ENCODE results near the gene SCN3B. TPM values are rescaled to one million over a fixed set of nuclear protein-coding genes. Genes with fewer than 3 reads are reported as not detected.

The SCN3B gene
- total RNA-seq, 2 experiments from 2014 or later: not detected

DNA sequence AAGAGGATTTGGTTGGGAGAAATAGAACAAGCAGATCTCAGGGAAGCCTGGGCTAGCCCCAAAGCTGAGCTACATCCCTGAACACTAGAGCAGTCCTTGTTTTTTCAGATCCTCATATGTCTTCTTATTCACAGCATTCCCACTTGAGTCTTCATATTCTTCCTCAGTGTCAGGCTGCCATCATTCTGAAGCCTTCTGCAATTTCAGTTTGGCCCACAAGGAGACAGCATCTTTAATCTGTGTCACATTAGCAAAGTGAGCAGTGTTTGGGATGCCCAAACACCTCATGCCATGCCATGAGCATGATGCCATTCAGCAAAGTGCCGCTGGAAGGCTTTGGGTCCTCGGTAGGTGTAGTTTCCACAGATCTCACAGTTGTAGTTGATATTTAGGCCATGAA lies 56.6 kb downstream of the SCN3B start:
- H3K36me3 ChIP-seq (ENCODE audit: insufficient read depth, low read length): no peaks in the 10 kb centered on the region
- H3K9me3 ChIP-seq (ENCODE audit: low read length): no peaks in the 10 kb centered on the region
- DNase-seq (ENCODE audit: low spot score): no peak
- H3K4me1 ChIP-seq (ENCODE audit: insufficient read depth, low read length, poor library complexity, severe bottlenecking): no peaks in the 10 kb centered on the region
- no peak overlapping the region for H3K4me3 ChIP-seq (ENCODE audit: low read depth, low read length, poor library complexity, severe bottlenecking)
- CTCF ChIA-PET (ENCODE audit: unreplicated experiment): no interaction called here
- no peaks in the 10 kb centered on the region for H3K79me2 ChIP-seq (ENCODE audit: insufficient read depth, low read depth, low read length)
- no peak overlapping the region for H3K4me2 ChIP-seq (ENCODE audit: low read length)
- intact Hi-C loops (cut with micrococcal nuclease; ENCODE audit: unreplicated experiment): no loop called here
- POLR2A ChIA-PET: no interaction called here
- no peak overlapping the region for H3K27ac ChIP-seq (ENCODE audit: low read depth, low read length, poor library complexity, severe bottlenecking)
- H3K9me2 ChIP-seq (ENCODE audit: insufficient read depth, low read length): no peaks in the 10 kb centered on the region
- no peaks in the 10 kb centered on the region for H4K20me1 ChIP-seq (ENCODE audit: insufficient read depth, low read length)
- TF ChIP-seq, protein P1, sequence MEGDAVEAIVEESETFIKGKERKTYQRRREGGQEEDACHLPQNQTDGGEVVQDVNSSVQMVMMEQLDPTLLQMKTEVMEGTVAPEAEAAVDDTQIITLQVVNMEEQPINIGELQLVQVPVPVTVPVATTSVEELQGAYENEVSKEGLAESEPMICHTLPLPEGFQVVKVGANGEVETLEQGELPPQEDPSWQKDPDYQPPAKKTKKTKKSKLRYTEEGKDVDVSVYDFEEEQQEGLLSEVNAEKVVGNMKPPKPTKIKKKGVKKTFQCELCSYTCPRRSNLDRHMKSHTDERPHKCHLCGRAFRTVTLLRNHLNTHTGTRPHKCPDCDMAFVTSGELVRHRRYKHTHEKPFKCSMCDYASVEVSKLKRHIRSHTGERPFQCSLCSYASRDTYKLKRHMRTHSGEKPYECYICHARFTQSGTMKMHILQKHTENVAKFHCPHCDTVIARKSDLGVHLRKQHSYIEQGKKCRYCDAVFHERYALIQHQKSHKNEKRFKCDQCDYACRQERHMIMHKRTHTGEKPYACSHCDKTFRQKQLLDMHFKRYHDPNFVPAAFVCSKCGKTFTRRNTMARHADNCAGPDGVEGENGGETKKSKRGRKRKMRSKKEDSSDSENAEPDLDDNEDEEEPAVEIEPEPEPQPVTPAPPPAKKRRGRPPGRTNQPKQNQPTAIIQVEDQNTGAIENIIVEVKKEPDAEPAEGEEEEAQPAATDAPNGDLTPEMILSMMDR (conservative IDR thresholded peaks at IDR 0.05; ENCODE audit: low read length): peak; percentile 39; the same call in 1 of the 2 replicates
- no peak for TF ChIP-seq EZH2phosphoT487 (IDR thresholded peaks at IDR 0.05; ENCODE audit: borderline replicate concordance, low read depth, low read length)
- BruUV-seq (replicated peaks): no TSS peak
- no peak overlapping the region for H2AFZ ChIP-seq (ENCODE audit: low read length)

DNA sequence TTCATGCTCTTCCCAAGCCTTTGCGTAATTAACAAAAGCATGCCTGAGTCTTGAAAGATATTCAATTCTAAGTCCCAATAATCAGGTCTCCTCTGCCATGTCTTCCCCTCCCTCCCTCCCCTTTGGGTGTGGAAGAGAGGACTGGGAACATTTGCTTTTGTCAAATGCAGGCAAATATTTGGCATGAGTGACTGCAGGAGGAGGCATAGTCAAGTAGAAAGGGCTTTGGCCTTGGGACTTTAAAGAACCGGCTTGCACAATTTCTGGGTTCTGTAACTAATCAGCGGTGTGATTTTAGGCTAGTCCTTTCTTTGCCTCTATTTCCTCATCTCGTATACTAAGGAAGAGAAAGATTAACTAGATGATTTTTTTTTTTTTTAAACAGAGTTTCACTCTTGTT lies 59.5 kb downstream of the SCN3B start:
- no peak for TF ChIP-seq EZH2phosphoT487 (IDR thresholded peaks at IDR 0.05; ENCODE audit: borderline replicate concordance, low read depth, low read length)
- TF ChIP-seq, protein P1 (conservative IDR thresholded peaks at IDR 0.05; ENCODE audit: low read length): no peak
- Histone ChIP-seq H3K4me2 (ENCODE audit: low read length) (no peak overlapping the region), H3K4me1 (ENCODE audit: insufficient read depth, low read length, poor library complexity, severe bottlenecking) (no peaks in the 10 kb centered on the region), H3K4me3 (ENCODE audit: low read depth, low read length, poor library complexity, severe bottlenecking) (no peak overlapping the region), H2AFZ (ENCODE audit: low read length) (no peak overlapping the region), H3K27ac (ENCODE audit: low read depth, low read length, poor library complexity, severe bottlenecking) (no peak overlapping the region), H3K79me2 (ENCODE audit: insufficient read depth, low read depth, low read length) (no peaks in the 10 kb centered on the region), H3K9me3 (ENCODE audit: low read length) (no peaks in the 10 kb centered on the region), H4K20me1 (ENCODE audit: insufficient read depth, low read length) (no peaks in the 10 kb centered on the region), H3K36me3 (ENCODE audit: insufficient read depth, low read length) (no peaks in the 10 kb centered on the region), H3K9me2 (ENCODE audit: insufficient read depth, low read length) (no peaks in the 10 kb centered on the region)
- POLR2A ChIA-PET: no interaction called here
- BruUV-seq (replicated peaks): no TSS peak
- intact Hi-C loops (cut with micrococcal nuclease; ENCODE audit: unreplicated experiment): no loop called here
- CTCF ChIA-PET (ENCODE audit: unreplicated experiment): no interaction called here
- no peak for DNase-seq (ENCODE audit: low spot score)

DNA sequence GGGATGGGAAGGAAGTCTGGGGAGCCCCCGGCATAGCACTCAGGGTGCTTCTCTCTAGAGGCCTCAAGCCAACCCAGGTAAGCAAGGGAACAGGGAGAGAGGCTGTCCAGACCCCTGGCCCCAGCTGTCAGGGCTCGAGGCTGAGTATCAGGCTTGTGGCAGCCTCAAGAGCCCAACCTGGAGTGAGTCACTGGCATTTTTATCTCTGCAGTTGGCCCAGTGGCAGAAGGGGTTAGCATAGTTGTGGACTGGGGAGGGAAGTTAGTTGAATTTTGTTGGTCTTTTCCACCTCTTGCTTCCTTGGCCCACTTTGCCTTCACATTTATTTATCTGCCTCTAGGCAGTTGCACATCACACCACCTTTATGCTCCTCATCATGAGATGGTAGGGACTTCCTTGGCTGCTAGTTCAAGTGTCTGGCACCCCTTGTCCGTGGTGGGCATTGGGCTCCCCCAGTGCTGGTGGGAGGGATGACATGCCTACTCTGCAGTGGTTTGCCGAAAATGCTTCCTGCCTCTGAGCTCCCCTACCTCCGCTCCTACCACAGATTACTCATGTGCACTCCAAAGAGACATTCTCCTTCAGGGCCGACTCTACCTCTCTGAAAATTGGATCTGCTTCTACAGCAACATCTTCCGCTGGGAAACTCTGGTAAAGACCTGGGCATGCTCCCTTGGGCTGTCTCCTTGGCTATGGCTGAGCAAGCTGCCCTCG lies 60.1 kb downstream of the SCN3B start:
- intact Hi-C loops (cut with micrococcal nuclease; ENCODE audit: unreplicated experiment): no loop called here
- Histone ChIP-seq H3K4me3 (ENCODE audit: low read depth, low read length, poor library complexity, severe bottlenecking) (no peak overlapping the region), H3K9me3 (ENCODE audit: low read length) (no peaks in the 10 kb centered on the region), H3K4me2 (ENCODE audit: low read length) (no peak overlapping the region), H3K36me3 (ENCODE audit: insufficient read depth, low read length) (no peaks in the 10 kb centered on the region), H3K27ac (ENCODE audit: low read depth, low read length, poor library complexity, severe bottlenecking) (no peak overlapping the region), H4K20me1 (ENCODE audit: insufficient read depth, low read length) (no peaks in the 10 kb centered on the region), H3K9me2 (ENCODE audit: insufficient read depth, low read length) (no peaks in the 10 kb centered on the region), H3K79me2 (ENCODE audit: insufficient read depth, low read depth, low read length) (no peaks in the 10 kb centered on the region), H3K4me1 (ENCODE audit: insufficient read depth, low read length, poor library complexity, severe bottlenecking) (no peaks in the 10 kb centered on the region), H2AFZ (ENCODE audit: low read length) (no peak overlapping the region)
- POLR2A ChIA-PET: no interaction called here
- CTCF ChIA-PET (ENCODE audit: unreplicated experiment): no interaction called here
- BruUV-seq (replicated peaks): no TSS peak
- no peak for DNase-seq (ENCODE audit: low spot score)
- TF ChIP-seq, protein P1 (conservative IDR thresholded peaks at IDR 0.05; ENCODE audit: low read length): no peak
- no peak for TF ChIP-seq EZH2phosphoT487 (IDR thresholded peaks at IDR 0.05; ENCODE audit: borderline replicate concordance, low read depth, low read length)

Data from OCI-LY7 (cell line).